NB4 (cell line): ENCODE measurements around the gene ASCL2.

ENCODE experiments used
- CTCF ChIP-seq: IDR thresholded peaks from one replicate; pipeline ENCODE4 v1.5.1; 2012; ENCODE audit warnings: low read depth, low read length
- MAX ChIP-seq: IDR thresholded peaks from 2 replicates; pipeline ENCODE4 v1.6.1; 2011; ENCODE audit warnings: low read depth, low read length
- MYC ChIP-seq: IDR thresholded peaks from 2 replicates; pipeline ENCODE4 v1.6.1; 2011; ENCODE audit warnings: low read depth, low read length
- POLR2A ChIP-seq: IDR thresholded peaks from 2 replicates; pipeline ENCODE4 v1.6.1; 2011; ENCODE audit warnings: mild to moderate bottlenecking; ENCODE audit not compliant: insufficient read length; ENCODE audit errors: extremely low read depth

GRCh38 chr11:2265396-2265795 is 5.0 kb downstream of the ASCL2 start:
- no peak for TF ChIP-seq MYC
- TF ChIP-seq CTCF: no peak
- no peak for TF ChIP-seq POLR2A
- TF ChIP-seq MAX: no peak
